Common myeloid progenitor, CD34-positive (primary cell): ENCODE results near the gene MESP2. TPM values are rescaled to one million over a fixed set of nuclear protein-coding genes. Genes with fewer than 3 reads are reported as not detected.

Experiments
- CTCF ChIA-PET: fragments of 350-600 bp; sonication (Branson Sonifier 250); formaldehyde crosslinking; loops from one replicate; lab custom pipeline; 2021; ENCODE audit warnings: antibody characterized with exemption; lab: Charles Lee
- POLR2A ChIA-PET: fragments of 350-600 bp; sonication (Branson Sonifier 250); formaldehyde crosslinking; loops from one replicate; lab custom pipeline; 2021; ENCODE audit warnings: antibody characterized with exemption; lab: Charles Lee
- DNase-seq, 3 donors: peaks; one replicate each; pipeline versions ENCODE4 v3.0.0 to v3.0.0-alpha.2; 2013
- H3K27ac ChIP-seq, 2 experiments: 1 replicate in 1 of 2; 2 replicates in 1 of 2; pipeline ENCODE4 v1.7.0; 2013; ENCODE audit warnings: inconsistent platforms in 2 of 2, low read length in 2 of 2, mild to moderate bottlenecking in 2 of 2, low read depth in 1 of 2, moderate library complexity in 1 of 2; ENCODE audit not compliant: severe bottlenecking in 2 of 2, insufficient read depth in 1 of 2, poor library complexity in 1 of 2
- H3K27me3 ChIP-seq, 5 experiments: replicated peaks in 2 of 5; 1 replicate in 3 of 5; 2 replicates in 2 of 5; pipeline versions ENCODE4 v1.6.1 to v1.7.0; 2013; ENCODE audit warnings: low read length in 4 of 5, mild to moderate bottlenecking in 2 of 5, moderate library complexity in 2 of 5, inconsistent platforms in 1 of 5; ENCODE audit not compliant: insufficient read depth in 5 of 5, control insufficient read depth in 4 of 5
- H3K36me3 ChIP-seq, 4 experiments: 1 replicate in 2 of 4; 2 replicates in 2 of 4; pipeline versions ENCODE4 v1.6.1 to v1.7.0; 2013; ENCODE audit warnings: low read length in 3 of 4, control low read depth in 1 of 4, mild to moderate bottlenecking in 1 of 4; ENCODE audit not compliant: control insufficient read depth in 4 of 4, insufficient read depth in 4 of 4
- H3K4me1 ChIP-seq, 4 experiments: 1 replicate in 3 of 4; 2 replicates in 1 of 4; pipeline versions ENCODE4 v1.6.1 to v1.7.1; 2013; ENCODE audit warnings: low read length in 3 of 4, mild to moderate bottlenecking in 3 of 4, control low read depth in 1 of 4, inconsistent platforms in 1 of 4, moderate library complexity in 1 of 4; ENCODE audit not compliant: control insufficient read depth in 4 of 4, insufficient read depth in 4 of 4; ENCODE audit errors: control extremely low read depth in 1 of 4
- H3K4me3 ChIP-seq, 7 experiments: 1 replicate in 4 of 7; 2 replicates in 3 of 7; pipeline versions ENCODE4 v1.5.1 to v1.7.0; 2013; ENCODE audit warnings: mild to moderate bottlenecking in 7 of 7, low read length in 6 of 7, moderate library complexity in 6 of 7, inconsistent platforms in 2 of 7, low read depth in 2 of 7, control low read depth in 1 of 7; ENCODE audit not compliant: insufficient read depth in 4 of 7, control insufficient read depth in 1 of 7; ENCODE audit errors: extremely low read depth in 1 of 7
- H3K9me3 ChIP-seq, 5 experiments: 1 replicate in 4 of 5; 2 replicates in 1 of 5; pipeline versions ENCODE4 v1.6.1 to v1.7.1; 2013; ENCODE audit warnings: low read length in 4 of 5, mild to moderate bottlenecking in 2 of 5, inconsistent platforms in 1 of 5, low read depth in 1 of 5, moderate library complexity in 1 of 5; ENCODE audit not compliant: control insufficient read depth in 4 of 5, insufficient read depth in 2 of 5; ENCODE audit errors: control extremely low read depth in 1 of 5
- WGBS: methylation state at CpG from one replicate; pipeline ENCODE4 v1.1.5; 2013; ENCODE audit not compliant: insufficient coverage; 5-methylcytosine and 5-hydroxymethylcytosine counted together
- polyA plus RNA-seq: library from polyadenylated mRNA; unstranded; fragments of 120-200 nt; gene quantifications from one replicate; pipeline ENCODE4 v1.2.1, GENCODE V29; 2013

MESP2 gene, protein sequence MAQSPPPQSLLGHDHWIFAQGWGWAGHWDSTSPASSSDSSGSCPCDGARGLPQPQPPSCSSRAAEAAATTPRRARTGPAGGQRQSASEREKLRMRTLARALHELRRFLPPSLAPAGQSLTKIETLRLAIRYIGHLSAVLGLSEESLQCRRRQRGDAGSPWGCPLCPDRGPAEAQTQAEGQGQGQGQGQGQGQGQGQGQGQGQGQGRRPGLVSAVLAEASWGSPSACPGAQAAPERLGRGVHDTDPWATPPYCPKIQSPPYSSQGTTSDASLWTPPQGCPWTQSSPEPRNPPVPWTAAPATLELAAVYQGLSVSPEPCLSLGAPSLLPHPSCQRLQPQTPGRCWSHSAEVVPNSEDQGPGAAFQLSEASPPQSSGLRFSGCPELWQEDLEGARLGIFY
- polyA plus RNA-seq = 0.04 TPM

GRCh38 chr15:89776274-89777072 lies at the start of gene MESP2:
TSS of gene MESP2 (plus strand) at chr15:89776332. CDS start at chr15:89776358, 26 bp downstream.
- no peaks in the 10 kb centered on the region for H3K9me3 ChIP-seq
- POLR2A ChIA-PET = interaction anchor here (1.1 kb wide), 1 partner anchor 8 kb away, joined by 3 read pairs; no protein-coding TSS in a partner anchor
- H3K4me3 ChIP-seq = peak within 1 kb of the TSS; percentile 15 to 75 (median 49)
- peaks cover 0 to 16% (median 2%) of the 10 kb centered on the region in 5 experiments for H3K27me3 ChIP-seq
- CTCF ChIA-PET = interaction anchor here (1.8 to 8.1 kb wide), 4 partner anchors 16 to 114 kb away, joined by 4 to 51 read pairs (median 22); no protein-coding TSS in a partner anchor
- no peak within 1 kb of the TSS for H3K27ac ChIP-seq
- H3K36me3 ChIP-seq = no peaks in the 10 kb centered on the region
- WGBS = 11% methylated on average over 59 of the region's 82 CpGs
- H3K4me1 ChIP-seq = peaks cover 0 to 30% (median 21%) of the 10 kb centered on the region in 4 experiments
- peak; percentile 31 to 64 (median 60) for DNase-seq

DNA sequence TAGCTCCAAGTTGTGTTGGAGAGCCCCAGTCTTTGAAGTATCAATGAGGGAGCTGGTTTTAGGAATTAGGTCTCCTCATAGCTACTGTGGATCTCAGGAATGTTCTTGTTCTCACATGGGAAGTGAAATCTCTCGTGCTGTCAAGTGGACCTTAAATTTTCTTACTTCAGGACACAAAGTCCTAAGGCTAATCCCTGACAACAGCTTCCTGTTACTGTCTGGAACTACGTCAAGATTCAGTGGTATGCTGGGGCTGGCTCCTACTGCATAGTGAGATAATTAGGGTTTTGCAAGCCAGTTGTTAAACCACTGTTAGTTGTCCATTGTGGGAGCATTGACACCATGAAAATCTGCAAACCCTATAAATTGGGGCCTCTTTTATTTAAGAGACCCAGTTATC lies 47.9 kb upstream of the MESP2 start:
- Histone ChIP-seq H3K27me3 (peaks cover 0 to 4% (median 0%) of the 10 kb centered on the region in 5 experiments), H3K4me1 (no peaks in the 10 kb centered on the region), H3K4me3 (no peak overlapping the region), H3K36me3 (no peaks in the 10 kb centered on the region), H3K27ac (no peak overlapping the region), H3K9me3 (peaks cover 0 to 9% (median 5%) of the 10 kb centered on the region in 5 experiments)
- POLR2A ChIA-PET = no interaction called here
- CTCF ChIA-PET = no interaction called here
- WGBS = 67% methylated on average over 2 of the region's 2 CpGs
- no peak for DNase-seq

- Histone ChIP-seq H3K4me3 (no peak overlapping the region), H3K4me1 (no peaks in the 10 kb centered on the region), H3K27me3 (peaks cover 0 to 4% (median 0%) of the 10 kb centered on the region in 5 experiments), H3K9me3 (no peaks in the 10 kb centered on the region), H3K36me3 (no peaks in the 10 kb centered on the region), H3K27ac (no peak overlapping the region)
- 95% methylated on average over 3 of the region's 5 CpGs for WGBS
- no peak for DNase-seq
- ChIA-PET POLR2A (no interaction called here), CTCF (interaction anchor here (0.7 to 2.1 kb wide), 5 partner anchors 9 to 176 kb away, joined by 3 to 7 read pairs (median 4); no protein-coding TSS in a partner anchor)
These were observed 44.9 kb upstream of the MESP2 start for GRCh38 chr15:89731275-89731674.

GRCh38 chr15:89732451-89733172 lies 43.5 kb upstream of the MESP2 start:
- no peaks in the 10 kb centered on the region for H3K36me3 ChIP-seq
- CTCF ChIA-PET = interaction anchor here (0.9 to 2.1 kb wide), 4 partner anchors 7 to 104 kb away, joined by 3 to 7 read pairs (median 4); no protein-coding TSS in a partner anchor
- H3K27me3 ChIP-seq = peaks cover 0 to 2% (median 0%) of the 10 kb centered on the region in 5 experiments
- 93% methylated on average over 7 of the region's 8 CpGs for WGBS
- H3K4me1 ChIP-seq = no peaks in the 10 kb centered on the region
- no peak overlapping the region for H3K4me3 ChIP-seq
- no peaks in the 10 kb centered on the region for H3K9me3 ChIP-seq
- no peak for DNase-seq
- H3K27ac ChIP-seq = no peak overlapping the region
- POLR2A ChIA-PET = no interaction called here

DNA sequence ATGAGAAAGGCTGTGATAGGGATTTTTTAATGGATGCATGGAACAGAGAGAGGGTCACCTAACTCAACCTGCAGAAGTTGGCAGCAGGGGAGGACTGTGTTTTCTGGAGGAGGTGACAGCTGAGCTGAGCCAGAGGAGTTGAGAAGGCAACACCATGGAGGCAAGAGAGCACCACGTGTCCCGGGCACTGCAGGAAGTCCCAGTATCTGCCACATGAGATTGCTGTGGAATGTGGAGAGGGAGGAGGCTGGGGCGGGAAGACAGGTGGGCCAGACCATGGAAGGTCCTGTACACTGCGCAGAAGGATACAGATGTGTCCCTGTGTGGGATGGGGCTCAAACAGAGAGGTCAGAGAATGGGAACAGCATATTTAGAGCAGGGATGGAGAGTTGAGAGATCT lies 40.4 kb upstream of the MESP2 start:
- Histone ChIP-seq H3K4me3 (no peak overlapping the region), H3K9me3 (no peaks in the 10 kb centered on the region), H3K27ac (no peak overlapping the region), H3K27me3 (peaks cover 0 to 2% (median 0%) of the 10 kb centered on the region in 5 experiments), H3K36me3 (no peaks in the 10 kb centered on the region), H3K4me1 (peaks cover 0 to 2% (median 0%) of the 10 kb centered on the region in 4 experiments)
- ChIA-PET POLR2A (no interaction called here), CTCF (interaction anchor here (1.4 kb wide), 1 partner anchor 14 kb away, joined by 3 read pairs; no protein-coding TSS in a partner anchor)
- DNase-seq = no peak
- 85% methylated on average over 4 of the region's 4 CpGs for WGBS

- 0% methylated on average over 7 of the region's 8 CpGs for WGBS
- H3K27me3 ChIP-seq = no peaks in the 10 kb centered on the region
- no peak overlapping the region for H3K27ac ChIP-seq
- H3K4me3 ChIP-seq = peak overlapping the region in 2 of 7 experiments; percentile 20 to 66
- H3K36me3 ChIP-seq = no peaks in the 10 kb centered on the region
- CTCF ChIA-PET = interaction anchor here (0.7 to 5.8 kb wide), 15 partner anchors 8 to 343 kb away, joined by 3 to 36 read pairs (median 4); partner anchors contain the start of gene AP3S2
- no peaks in the 10 kb centered on the region for H3K9me3 ChIP-seq
- POLR2A ChIA-PET = no interaction called here
- peak; percentile 76 to 85 (median 78) for DNase-seq
- H3K4me1 ChIP-seq = peaks cover 0 to 2% (median 0%) of the 10 kb centered on the region in 4 experiments
These were observed 36.0 kb upstream of the MESP2 start for GRCh38 chr15:89740137-89740536.
